Epithelial cell of esophagus (primary cell): ENCODE data around the gene INS.

ENCODE experiments used
- DNase-seq: peaks from one replicate; pipeline ENCODE4 v3.0.0; 2010; ENCODE audit warnings: low read depth
- H3K4me3 ChIP-seq: 2 replicates; pipeline ENCODE4 v1.5.1; 2011; ENCODE audit warnings: mild to moderate bottlenecking, low read length, control low read depth
- TF ChIP-seq, protein P1 (sequence below): IDR thresholded peaks from 2 replicates; pipeline ENCODE4 v1.5.1; 2011; ENCODE audit warnings: low read depth, mild to moderate bottlenecking, low read length, control low read depth, inconsistent platforms; ENCODE audit not compliant: insufficient read depth; ENCODE audit errors: missing control alignments

Gene INS

DNA sequence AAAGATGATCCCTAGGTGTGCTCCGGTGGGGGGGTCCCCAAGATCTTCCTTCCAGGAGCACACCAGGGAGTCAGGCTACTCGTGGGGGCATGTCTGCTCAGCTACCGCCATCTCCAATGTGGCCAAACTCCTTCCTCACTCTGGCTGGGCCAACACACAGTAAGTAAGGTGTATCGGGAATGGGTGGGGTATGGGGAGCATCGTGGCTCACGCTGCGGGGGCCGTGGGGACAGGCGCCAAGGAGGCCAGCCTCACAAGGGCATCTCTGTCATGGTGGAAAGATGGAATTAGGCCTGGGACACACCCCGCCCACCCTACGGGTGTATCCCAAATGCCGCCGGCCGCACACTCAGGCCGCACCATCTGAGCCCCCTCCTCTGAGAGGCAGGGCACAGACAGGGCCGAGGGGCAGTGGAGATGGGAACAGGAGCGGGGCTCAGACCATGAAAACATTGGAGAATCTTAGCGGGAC is 30.1 kb downstream of the INS start:
- no peak overlapping the region for H3K4me3 ChIP-seq
- DNase-seq = no peak
- TF ChIP-seq, protein P1, sequence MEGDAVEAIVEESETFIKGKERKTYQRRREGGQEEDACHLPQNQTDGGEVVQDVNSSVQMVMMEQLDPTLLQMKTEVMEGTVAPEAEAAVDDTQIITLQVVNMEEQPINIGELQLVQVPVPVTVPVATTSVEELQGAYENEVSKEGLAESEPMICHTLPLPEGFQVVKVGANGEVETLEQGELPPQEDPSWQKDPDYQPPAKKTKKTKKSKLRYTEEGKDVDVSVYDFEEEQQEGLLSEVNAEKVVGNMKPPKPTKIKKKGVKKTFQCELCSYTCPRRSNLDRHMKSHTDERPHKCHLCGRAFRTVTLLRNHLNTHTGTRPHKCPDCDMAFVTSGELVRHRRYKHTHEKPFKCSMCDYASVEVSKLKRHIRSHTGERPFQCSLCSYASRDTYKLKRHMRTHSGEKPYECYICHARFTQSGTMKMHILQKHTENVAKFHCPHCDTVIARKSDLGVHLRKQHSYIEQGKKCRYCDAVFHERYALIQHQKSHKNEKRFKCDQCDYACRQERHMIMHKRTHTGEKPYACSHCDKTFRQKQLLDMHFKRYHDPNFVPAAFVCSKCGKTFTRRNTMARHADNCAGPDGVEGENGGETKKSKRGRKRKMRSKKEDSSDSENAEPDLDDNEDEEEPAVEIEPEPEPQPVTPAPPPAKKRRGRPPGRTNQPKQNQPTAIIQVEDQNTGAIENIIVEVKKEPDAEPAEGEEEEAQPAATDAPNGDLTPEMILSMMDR = no peak

DNA sequence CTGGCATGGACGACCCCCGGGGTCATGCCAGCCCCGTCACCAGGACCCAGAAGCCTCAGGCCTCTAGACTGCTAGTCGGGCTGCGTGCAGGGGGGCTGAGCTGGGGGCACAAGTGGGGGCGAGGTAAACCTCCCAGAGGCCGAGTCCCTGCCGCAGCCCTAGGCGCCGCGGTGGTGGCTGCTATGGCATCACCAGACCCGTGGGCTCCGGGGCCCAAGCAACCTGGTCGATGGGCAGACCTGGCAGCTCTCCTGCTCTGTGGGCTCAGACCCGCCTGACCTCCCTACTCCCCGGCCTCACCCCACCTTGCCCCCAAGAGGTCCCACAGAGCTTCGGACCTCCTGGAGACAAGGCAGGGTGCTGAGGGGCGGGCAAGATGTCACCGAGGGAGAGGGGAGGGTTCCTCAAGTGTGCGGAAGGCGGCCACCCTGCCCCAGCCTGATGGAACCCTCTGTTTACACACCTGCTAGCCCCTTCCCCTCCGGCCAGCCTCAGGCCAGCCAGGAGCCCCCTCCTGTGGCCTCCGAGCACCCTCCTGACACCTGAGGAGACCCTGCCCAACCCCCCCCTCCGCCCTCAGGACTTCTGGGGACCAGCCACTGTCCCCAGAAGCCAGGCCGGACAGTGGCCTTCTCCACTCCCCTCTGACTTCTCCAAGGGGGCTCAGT is 31.2 kb downstream of the INS start:
- TF ChIP-seq, protein P1 = no peak
- H3K4me3 ChIP-seq = no peak overlapping the region
- no peak for DNase-seq

- TF ChIP-seq, protein P1 = no peak
- DNase-seq = no peak
- H3K4me3 ChIP-seq = no peak overlapping the region
These were observed 31.7 kb downstream of the INS start for GRCh38 chr11:2129308-2129698.

DNA sequence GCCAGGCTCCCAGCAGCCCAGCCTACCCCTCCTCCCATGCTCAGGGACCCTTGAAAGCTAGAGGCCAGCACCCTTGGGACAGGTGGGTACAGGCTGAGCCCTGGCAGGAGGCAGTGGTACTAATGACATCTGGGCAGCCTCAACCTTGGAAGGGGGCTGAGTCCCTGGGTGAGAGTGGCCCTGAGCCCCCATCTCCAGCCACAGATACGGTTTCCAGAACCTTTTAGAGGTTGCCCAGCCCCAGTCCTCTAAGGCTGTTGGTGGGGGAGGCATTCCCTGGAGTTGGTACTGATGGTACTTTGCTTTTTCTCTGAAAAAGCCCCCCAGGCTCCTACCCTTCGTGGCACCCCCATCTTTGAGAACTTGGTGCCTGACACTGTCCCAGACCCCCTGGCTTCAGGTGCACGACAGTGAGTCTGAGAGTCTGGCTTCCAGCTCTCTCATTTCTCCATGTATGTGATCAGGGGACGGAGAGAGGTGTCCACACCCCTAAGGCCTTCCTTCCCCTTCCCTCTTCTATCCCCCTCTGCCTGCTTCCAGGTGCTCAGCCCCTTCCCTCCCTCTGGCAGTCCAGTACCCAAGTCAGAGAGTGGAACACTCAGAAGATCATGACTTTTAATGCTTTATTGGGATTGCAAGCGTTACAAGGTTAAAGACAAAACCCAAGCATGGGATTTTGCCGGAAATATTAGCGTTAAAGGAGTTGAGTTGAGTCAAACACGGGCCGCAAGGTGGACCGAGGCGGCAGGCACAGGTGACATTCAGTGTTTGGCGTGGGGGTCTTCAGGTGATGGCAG is 32.3 kb downstream of the INS start:
- H3K4me3 ChIP-seq = no peak overlapping the region
- DNase-seq = no peak
- TF ChIP-seq, protein P1 = no peak

DNA sequence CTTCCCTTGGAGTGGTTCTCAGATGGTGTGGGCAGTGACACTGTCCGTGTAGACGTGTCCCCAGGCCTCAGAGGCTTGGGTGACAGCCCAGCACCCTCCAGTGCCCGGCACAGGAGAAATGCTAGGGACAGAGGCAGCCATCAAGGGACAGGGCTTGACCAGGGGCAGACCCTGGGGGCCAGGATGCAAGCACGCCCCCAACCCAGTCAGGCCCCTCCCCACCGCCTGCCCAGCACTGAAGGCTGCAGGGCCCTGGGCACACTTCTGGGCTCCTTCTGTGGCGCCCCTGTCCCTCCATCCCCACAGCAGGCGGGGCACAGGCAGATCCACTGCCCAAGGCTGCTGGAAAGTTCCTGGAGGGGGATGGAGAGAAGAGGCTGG is 32.9 kb downstream of the INS start:
- TF ChIP-seq, protein P1 = no peak
- no peak for DNase-seq
- no peak overlapping the region for H3K4me3 ChIP-seq

DNA sequence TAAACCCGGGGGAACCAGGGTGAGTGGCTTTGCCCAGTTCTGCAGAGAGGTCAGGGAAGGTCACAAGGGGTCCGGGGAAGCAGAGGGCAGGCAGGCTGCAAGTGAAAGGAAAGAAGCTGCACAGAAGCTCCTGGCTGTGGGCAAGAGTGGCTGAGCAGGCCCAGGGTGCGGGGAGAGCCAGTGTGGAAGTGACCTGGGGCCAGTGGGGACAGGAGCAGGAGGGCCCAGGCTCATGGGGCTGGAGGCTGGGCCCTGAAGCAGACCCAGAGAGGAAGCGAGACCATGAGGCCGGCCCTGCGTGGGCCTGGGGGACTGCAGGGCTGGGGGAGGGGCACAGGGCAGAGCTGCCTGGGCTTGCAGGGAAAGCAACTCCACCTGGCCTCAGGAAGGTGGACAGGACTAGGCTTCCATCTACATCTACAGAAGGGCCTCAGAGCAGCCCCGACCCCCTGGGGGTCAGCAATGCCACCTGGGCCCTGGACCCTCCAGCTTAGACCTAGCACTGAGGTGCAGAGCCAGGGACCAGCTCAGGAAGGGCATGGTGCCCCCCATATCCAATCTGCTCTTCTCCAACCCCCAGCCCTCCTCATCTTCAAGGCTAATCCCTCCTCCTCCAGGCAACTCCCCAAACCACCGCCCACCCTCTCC is 33.4 kb downstream of the INS start:
- no peak overlapping the region for H3K4me3 ChIP-seq
- no peak for DNase-seq
- TF ChIP-seq, protein P1 = no peak
